Measurements from ENCODE around the gene FASN. TPM values are rescaled to one million over a fixed set of nuclear protein-coding genes. Genes with fewer than 3 reads are reported as not detected.

Gene FASN
- total and polyA plus RNA-seq, 2 of the 13 experiments (the other 11 are each of a cell fraction or from before 2014, with no cell fraction given) = 51.7 to 101 TPM

DNA sequence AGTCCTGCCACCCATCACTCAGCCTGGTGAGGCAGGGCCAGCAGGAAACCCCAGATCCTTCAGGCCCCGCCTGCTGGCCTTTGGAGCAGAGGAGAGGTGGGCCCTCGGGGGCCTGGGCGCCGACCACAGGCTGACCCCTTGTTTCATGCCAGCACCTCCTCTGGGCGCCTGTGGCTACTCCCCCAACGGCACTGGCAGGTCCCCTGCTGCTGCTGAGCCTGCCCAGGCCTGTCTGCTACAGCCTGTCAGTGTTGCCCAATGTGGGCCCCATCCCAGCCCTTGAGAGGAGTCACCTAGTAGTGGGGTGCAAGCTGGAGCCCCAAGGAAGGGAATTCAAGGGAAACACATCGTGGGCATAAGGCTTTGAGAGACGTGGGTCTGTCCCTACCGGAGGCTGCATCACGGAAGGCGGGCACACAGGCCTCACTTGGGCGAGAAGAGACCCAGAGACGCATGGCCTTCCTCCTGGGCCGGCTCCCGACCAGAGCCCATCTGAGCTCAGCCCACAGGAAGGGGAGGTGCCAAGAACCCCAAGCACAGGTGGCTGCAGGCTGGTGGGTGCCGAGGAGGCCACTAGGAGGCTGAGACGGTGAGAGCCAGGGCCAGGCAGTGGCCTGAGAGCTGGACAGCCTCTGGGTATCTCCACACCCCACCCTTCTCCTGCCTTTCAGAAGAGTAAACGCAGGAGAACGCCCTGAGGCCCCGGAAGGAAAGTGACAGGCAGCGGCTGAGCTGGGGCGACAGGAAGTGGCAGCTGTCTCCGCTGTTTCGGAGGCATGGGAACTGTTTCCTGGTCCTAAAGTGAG is 8.0 kb upstream of the FASN start (continued):
- TF ChIP-seq ZSCAN12 (CRISPR knock-in tag; IDR thresholded peaks at IDR 0.05) (0 out of 2 replicates have a peak, but pooled peaks have one; percentile 72), ZSCAN20 (CRISPR knock-in tag; IDR thresholded peaks at IDR 0.05; ENCODE audit: borderline replicate concordance) (peak; percentile 90; the same call in 1 of the 2 replicates), GMEB2 (CRISPR knock-in tag; IDR thresholded peaks at IDR 0.05; ENCODE audit: low read depth) (no peak), MXD3 (CRISPR knock-in tag; IDR thresholded peaks at IDR 0.05) (0 out of 2 replicates have a peak, but pooled peaks have one; percentile 76), ZNF570 (CRISPR knock-in tag; IDR thresholded peaks at IDR 0.05; ENCODE audit: borderline replicate concordance) (no peak), AHDC1 (CRISPR knock-in tag; IDR thresholded peaks at IDR 0.05; ENCODE audit: borderline replicate concordance) (no peak), MAF1 (CRISPR knock-in tag; IDR thresholded peaks at IDR 0.05; ENCODE audit: borderline replicate concordance) (0 out of 2 replicates have a peak, but pooled peaks have one; percentile 88), ZNF124 (CRISPR knock-in tag; IDR thresholded peaks at IDR 0.05) (0 out of 2 replicates have a peak, but pooled peaks have one; percentile 80), TERF1 (CRISPR knock-in tag; IDR thresholded peaks at IDR 0.05) (no peak), SP2 (CRISPR knock-in tag; IDR thresholded peaks at IDR 0.05) (peak; percentile 52), NR2F6 (IDR thresholded peaks at IDR 0.05) (peak; percentile 56; the same call in 1 of the 2 replicates), NR2F6 (CRISPR knock-in tag; IDR thresholded peaks at IDR 0.05) (peak; percentile 85), ZNF607 (CRISPR knock-in tag; IDR thresholded peaks at IDR 0.05; ENCODE audit: borderline replicate concordance) (peak; percentile 57; the same call in 1 of the 2 replicates), NFE2L1 (CRISPR knock-in tag; IDR thresholded peaks at IDR 0.05; ENCODE audit: borderline replicate concordance) (0 out of 2 replicates have a peak, but pooled peaks have one; percentile 28), ZNF337 (CRISPR knock-in tag; IDR thresholded peaks at IDR 0.05; ENCODE audit: borderline replicate concordance, low read depth) (peak; percentile 94)

Measured in HepG2 (cell line).